Fibroblast of the aortic adventitia (primary cell): ENCODE measurements around the gene DCTPP1. TPM values are rescaled to one million over a fixed set of nuclear protein-coding genes. Genes with fewer than 3 reads are reported as not detected.
A peak's percentile ranks its signal among the peaks of the same experiment; 100 is the strongest.
"Not testable (repeated sequence)": the region's sequence is repeated elsewhere in the genome, so short reads cannot be mapped to it uniquely, and the experiment has no call there.

Experiments used
- DNase-seq: peaks from one replicate; pipeline ENCODE4 v3.0.0-alpha.2; 2010; ENCODE audit warnings: low read depth
- H3K4me3 ChIP-seq: 2 replicates; pipeline ENCODE4 v1.5.1; 2011; ENCODE audit warnings: low read depth, mild to moderate bottlenecking, control low read depth, low read length, moderate library complexity
- CTCF ChIP-seq: IDR thresholded peaks from 2 replicates; pipeline ENCODE4 v1.5.1; 2011; ENCODE audit warnings: mild to moderate bottlenecking, low read length, control low read depth, inconsistent platforms; ENCODE audit not compliant: insufficient read depth
- total RNA-seq: library from RNA; depleted of rRNA; stranded (reverse); fragments of >200 nt; gene quantifications from 2 replicates; pipeline ENCODE4 v1.2.3, GENCODE V29; 2012; ENCODE audit warnings: low replicate concordance

DCTPP1 gene
- 28.0 and 42.0 TPM in 2 replicates for total RNA-seq

DNA sequence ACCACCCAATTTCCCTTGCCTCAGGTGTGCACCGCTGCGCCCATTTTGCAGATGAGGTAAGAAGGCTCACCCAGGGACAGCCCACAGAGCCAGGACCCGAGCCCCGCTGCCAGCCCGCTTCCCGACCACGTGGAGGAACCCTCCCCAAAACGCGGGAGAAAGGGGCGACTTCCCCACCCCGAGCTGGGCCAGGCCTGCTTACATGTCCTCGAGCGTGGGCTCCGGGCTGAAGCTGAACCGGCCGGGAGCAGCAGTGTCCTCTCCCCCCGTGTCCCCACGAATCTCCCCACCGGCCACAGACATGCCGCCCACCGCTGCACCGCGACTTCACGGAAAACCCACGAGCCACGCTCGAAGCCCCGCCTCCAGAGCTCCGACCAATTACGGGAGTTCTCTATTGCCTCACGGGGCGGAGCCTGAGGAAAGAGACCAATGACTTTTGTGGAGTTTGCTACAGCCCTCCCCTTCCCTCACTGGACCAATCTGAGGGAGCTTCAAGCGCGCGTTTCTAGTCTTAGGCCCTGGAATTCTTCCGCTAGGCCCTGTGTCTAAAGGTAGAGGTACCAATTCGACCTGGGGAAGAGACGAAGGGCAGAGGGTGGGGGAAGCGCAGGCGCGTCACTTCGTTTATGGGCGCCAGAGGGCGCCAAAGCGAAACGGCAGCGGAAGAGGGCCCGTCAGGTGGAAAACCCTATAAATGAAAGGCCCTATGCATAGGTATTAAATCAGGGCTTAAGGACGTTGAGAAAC lies at the start of gene DCTPP1:
TSS of gene DCTPP1 (minus strand) at position 353 of the 750 bp plus-strand sequence. CDS start at position 303, 50 bp downstream.
- peak; percentile 62 for TF ChIP-seq CTCF
- DNase-seq: peak; percentile 97
- peak within 1 kb of the TSS; percentile 92 for H3K4me3 ChIP-seq

DNA sequence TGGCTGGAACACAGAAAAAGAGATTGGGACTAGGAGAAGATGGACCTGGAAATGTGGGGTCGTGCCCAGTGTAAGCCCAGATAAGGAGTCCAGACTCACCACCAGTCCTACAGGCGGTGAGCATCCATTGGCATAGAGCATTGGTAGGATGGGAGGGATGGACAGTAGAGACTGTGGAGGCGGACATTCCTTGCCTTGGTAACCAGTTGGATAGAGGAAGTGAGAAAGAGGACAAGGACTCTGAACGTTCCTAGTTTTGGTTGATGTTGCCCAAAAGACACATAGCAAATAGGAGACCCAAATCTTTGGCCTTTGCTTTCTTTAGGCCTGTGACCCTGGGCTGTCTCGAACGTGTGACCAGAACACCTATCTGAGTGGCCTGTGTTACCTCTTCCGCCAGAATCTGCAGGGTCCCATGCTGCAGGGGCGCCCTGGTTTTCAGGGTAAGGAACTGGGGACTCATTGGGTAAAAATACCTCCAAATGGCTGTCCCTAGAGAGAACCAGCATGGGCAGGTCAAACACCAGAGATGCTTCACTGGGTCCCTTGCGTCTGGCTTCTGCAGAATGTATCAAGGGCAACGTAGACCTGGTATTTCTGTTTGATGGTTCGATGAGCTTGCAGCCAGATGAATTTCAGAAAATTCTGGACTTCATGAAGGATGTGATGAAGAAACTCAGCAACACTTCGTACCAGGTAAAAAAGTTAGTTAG lies 49.1 kb upstream of the DCTPP1 start:
- TF ChIP-seq CTCF: no peak
- no peak overlapping the region for H3K4me3 ChIP-seq
- no peak for DNase-seq

GRCh38 chr16:30477773-30478172 lies 47.9 kb upstream of the DCTPP1 start:
- H3K4me3 ChIP-seq, DNase-seq: not testable (repeated sequence)

DNA sequence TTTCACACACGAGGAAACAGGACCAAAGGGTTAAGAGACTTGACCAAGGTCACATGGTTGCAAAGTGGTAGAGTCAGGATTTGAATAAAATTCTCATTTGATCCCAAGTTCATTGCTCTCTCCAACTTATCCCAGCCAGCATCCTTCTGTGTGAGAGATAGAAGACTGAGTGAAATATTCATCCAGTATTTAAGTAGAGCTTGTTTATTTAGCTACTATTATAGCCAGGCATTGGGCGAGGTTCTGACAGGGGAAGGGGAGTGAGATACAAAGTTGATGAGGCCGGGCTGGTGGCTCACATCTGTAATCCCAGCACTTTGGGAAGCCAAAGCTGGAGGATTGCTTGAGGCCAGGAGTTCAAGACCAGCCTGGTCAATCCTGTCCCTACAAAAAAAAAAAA lies 47.2 kb upstream of the DCTPP1 start:
- TF ChIP-seq CTCF: no peak
- H3K4me3 ChIP-seq: no peak overlapping the region
- DNase-seq: no peak

DNA sequence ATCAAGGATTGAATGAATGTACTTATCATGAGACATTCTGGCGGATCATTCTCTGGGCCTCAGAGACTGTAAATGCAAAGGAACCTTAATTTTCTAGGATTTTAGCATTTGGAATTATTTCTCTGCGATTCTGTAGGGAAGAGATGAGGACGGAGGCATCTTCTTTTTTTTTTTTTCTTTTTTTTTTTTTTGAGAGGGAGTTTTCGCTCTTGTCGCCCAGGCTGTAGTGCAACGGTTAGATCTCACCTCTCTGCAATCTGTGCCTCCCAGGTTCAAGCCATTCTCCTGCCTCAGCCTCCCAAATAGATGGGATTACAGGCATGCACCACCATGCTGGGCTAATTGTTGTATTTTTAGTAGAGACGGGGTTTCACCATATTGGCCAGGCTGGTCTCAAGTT lies 44.9 kb upstream of the DCTPP1 start:
- TF ChIP-seq CTCF: no peak
- H3K4me3 ChIP-seq: no peak overlapping the region
- no peak for DNase-seq

DNA sequence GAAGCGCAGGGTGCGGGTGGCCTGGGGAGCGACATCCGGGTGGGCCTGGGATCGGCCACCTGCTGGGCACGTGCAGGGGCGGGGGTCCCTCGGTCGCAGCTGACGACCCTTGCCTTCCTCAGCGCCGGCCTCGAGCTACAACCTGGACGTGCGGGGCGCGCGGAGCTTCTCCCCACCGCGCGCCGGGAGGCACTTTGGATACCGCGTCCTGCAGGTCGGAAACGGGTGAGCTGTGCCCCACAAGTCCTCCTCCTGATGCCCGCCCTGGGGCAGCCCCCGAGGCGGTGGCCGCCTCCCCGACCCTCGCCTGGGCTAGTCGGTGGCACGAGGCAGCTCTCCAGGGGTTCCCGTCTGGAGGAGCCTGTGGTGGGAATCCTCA lies 44.2 kb upstream of the DCTPP1 start:
- TF ChIP-seq CTCF: no peak
- DNase-seq: no peak
- no peak overlapping the region for H3K4me3 ChIP-seq

DNA sequence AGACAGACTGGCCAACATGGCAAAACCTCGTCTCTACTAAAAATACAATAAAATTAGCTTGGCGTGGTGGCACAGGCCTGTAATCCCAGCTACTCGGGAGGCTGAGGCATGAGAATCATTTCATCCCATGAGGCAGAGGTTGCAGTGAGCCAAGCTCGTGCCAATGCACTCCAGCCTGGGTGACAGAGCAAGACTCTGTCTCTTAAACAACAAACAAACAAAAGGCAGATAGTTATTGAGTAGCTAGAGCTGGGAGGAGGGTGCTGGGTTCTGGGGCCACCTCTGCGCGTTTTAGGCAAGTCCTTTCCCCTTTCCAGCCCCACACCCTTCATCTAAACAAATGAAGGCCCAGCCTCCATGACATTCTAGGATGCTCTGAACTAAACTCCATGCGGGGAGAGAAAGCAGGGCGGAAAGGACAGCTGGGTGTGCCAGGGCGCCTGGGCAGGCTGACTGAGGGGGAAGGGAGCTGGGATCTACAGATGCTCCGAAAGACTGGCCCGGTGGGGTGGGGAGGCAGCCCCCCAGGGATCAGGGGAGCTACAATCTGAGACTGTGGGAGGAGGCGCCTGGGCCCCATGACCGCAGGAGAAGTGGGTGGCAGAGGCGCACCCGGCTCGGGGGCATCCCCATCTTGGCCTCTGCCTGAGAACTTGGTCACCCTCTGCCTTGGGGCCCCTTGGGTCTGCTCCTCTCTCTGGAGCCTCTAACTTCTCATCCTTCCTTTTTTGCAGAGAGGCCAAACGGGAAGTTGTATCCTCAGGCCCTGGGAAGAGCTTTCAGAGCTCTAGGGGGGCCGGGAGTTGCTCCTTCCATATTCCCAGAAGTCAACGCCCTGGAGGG lies 43.6 kb upstream of the DCTPP1 start:
- H3K4me3 ChIP-seq: no peak overlapping the region
- DNase-seq: no peak
- no peak for TF ChIP-seq CTCF
